OCI-LY3 (cell line): ENCODE measurements around the gene MTHFD1.

Experiments used
- CTCF ChIP-seq: fragments of 200-600, 300-600 bp; sonication (generic); IDR thresholded peaks from 2 replicates; pipeline ENCODE4 v1.5.1; 2014; ENCODE audit warnings: antibody characterized with exemption, low read length, low read depth
- EZH2phosphoT487 ChIP-seq: fragments of 200-600 bp; shearing (Covaris generic); IDR thresholded peaks from 2 replicates; pipeline ENCODE4 v1.6.1; 2018; ENCODE audit warnings: antibody characterized with exemption, mixed run types, low read depth

- TF ChIP-seq CTCF, result no peak
- TF ChIP-seq EZH2phosphoT487, result no peak
These were observed 38.2 kb upstream of the MTHFD1 start for GRCh38 chr14:64349741-64350490.
